K562 (cell line): ENCODE results near the gene RBM15. TPM values are rescaled to one million over a fixed set of nuclear protein-coding genes. Genes with fewer than 3 reads are reported as not detected.
A peak's percentile ranks its signal among the peaks of the same experiment; 100 is the strongest.

Experiments
- BCL6 ChIP-seq: fragments of 250-450 bp; sonication (Bioruptor Pico); IDR thresholded peaks from 2 replicates; pipeline ENCODE4 v1.4.0; 2020
- BRD4 ChIP-seq: fragments of 200-600 bp; sonication (generic); IDR thresholded peaks from 2 replicates; pipeline ENCODE4 v1.6.1; 2017; ENCODE audit warnings: inconsistent platforms
- BRD9 ChIP-seq: fragments of 450-650 bp; IDR thresholded peaks from 2 replicates; pipeline ENCODE4 v1.6.1; 2018; ENCODE audit warnings: low read depth; ENCODE audit not compliant: partially characterized antibody
- E2F3 ChIP-seq: fragments of 250-450 bp; sonication (Bioruptor Pico); IDR thresholded peaks from 2 replicates; pipeline ENCODE4 v1.4.0; 2020; ENCODE audit warnings: mild to moderate bottlenecking
- ETS2 ChIP-seq: IDR thresholded peaks from 2 replicates; pipeline ENCODE4 v1.6.1; 2016; ENCODE audit warnings: borderline replicate concordance, missing genetic modification characterization, mild to moderate bottlenecking, moderate library complexity, missing compliant biosample characterization; ENCODE audit not compliant: poor library complexity, severe bottlenecking
- HIVEP1 ChIP-seq: fragments of 250-450 bp; sonication (Bioruptor Pico); IDR thresholded peaks from 2 replicates; pipeline ENCODE4 v1.4.0; 2020; ENCODE audit warnings: mild to moderate bottlenecking
- JUNB ChIP-seq: fragments of 450-650 bp; formaldehyde crosslinking; conservative IDR thresholded peaks from 2 replicates; pipeline ENCODE4 v1.4.0; 2020; ENCODE audit warnings: mild to moderate bottlenecking
- KLF10 ChIP-seq: fragments of 250-450 bp; sonication (Bioruptor Pico); IDR thresholded peaks from 2 replicates; pipeline ENCODE4 v1.6.1; 2021; ENCODE audit warnings: matching md5 sums
- LCOR ChIP-seq: sonication (generic); formaldehyde crosslinking; IDR thresholded peaks from 2 replicates; pipeline ENCODE4 v1.8.0; 2022; ENCODE audit warnings: mild to moderate bottlenecking, missing genetic modification reagents
- NCOA1 ChIP-seq: fragments of 450-650 bp; IDR thresholded peaks from 2 replicates; pipeline ENCODE4 v1.6.1; 2016; ENCODE audit warnings: low read depth
- SP2 ChIP-seq: IDR thresholded peaks from 2 replicates; pipeline ENCODE4 v1.6.1; 2011; ENCODE audit warnings: mild to moderate bottlenecking, low read depth, low read length, moderate library complexity; ENCODE audit not compliant: poor library complexity, severe bottlenecking; ENCODE audit errors: extremely low read depth
- TAF7 ChIP-seq: fragments of 450-650 bp; IDR thresholded peaks from 2 replicates; pipeline ENCODE4 v1.6.1; 2016; ENCODE audit warnings: missing genetic modification characterization, missing compliant biosample characterization
- ZEB2 ChIP-seq: fragments of 450-650 bp; IDR thresholded peaks from 2 replicates; pipeline ENCODE4 v1.6.1; 2016
- ZNF140 ChIP-seq: fragments of 250-450 bp; sonication (Bioruptor Pico); IDR thresholded peaks from 2 replicates; pipeline ENCODE4 v1.8.0; 2021; ENCODE audit warnings: moderate library complexity, mild to moderate bottlenecking, inconsistent platforms
- polyA plus RNA-seq, 8 experiments: library from polyadenylated mRNA; depleted of rRNA in 4 of 8; stranded (reverse) in 5 of 8; unstranded in 3 of 8; fragments of >200 nt; fragmentation: Nextera tagmentation in 2 of 8; fragmentation: Illumina TruSeq in 1 of 8; extraction: Ambion mirVana in 2 of 8; extraction: Trizol in 1 of 8; gene quantifications; 2 replicates each; pipeline versions ENCODE4 v1.2.1 to v1.2.3, GENCODE V29; 2011 to 2014; ENCODE audit warnings: inconsistent platforms in 1 of 8, missing spikeins in 1 of 8
- total RNA-seq, 7 experiments: library from RNA; depleted of rRNA in 6 of 7; stranded (reverse); fragments of >200 nt in 6 of 7; fragmentation: Illumina TruSeq in 2 of 7; extraction: Trizol in 2 of 7; gene quantifications; 2 replicates each; pipeline versions ENCODE4 v1.2.1 to v1.2.3, GENCODE V29; 2011 to 2021; ENCODE audit warnings: low replicate concordance in 1 of 7
- TF ChIP-seq, protein P1 (sequence below): IDR thresholded peaks from 3 replicates; pipeline ENCODE4 v1.6.1; 2011; ENCODE audit warnings: borderline replicate concordance, mild to moderate bottlenecking; ENCODE audit not compliant: insufficient read length, insufficient read depth
- TF ChIP-seq, protein P2 (sequence below): fragments of 250-450 bp; sonication (Bioruptor Pico); IDR thresholded peaks from 2 replicates; pipeline ENCODE4 v1.9.0; 2021; ENCODE audit warnings: mild to moderate bottlenecking
- TF ChIP-seq, protein P3 (sequence below): sonication (generic); formaldehyde crosslinking; IDR thresholded peaks from 2 replicates; pipeline ENCODE4 v1.8.0; 2023; ENCODE audit warnings: mild to moderate bottlenecking, missing genetic modification reagents
- TF ChIP-seq, protein P4 (sequence below): fragments of 450-650 bp; formaldehyde crosslinking; IDR thresholded peaks from 2 replicates; pipeline ENCODE4 v1.4.0; 2022; ENCODE audit warnings: mild to moderate bottlenecking, moderate library complexity
- TF ChIP-seq, protein P5 (sequence below), 2 experiments: IDR thresholded peaks in 1 of 2; conservative IDR thresholded peaks in 1 of 2; 2 replicates each; pipeline ENCODE4 v1.6.1; 2016; ENCODE audit warnings: low read depth in 2 of 2, mild to moderate bottlenecking in 1 of 2, missing compliant biosample characterization in 1 of 2, missing genetic modification characterization in 1 of 2, moderate library complexity in 1 of 2

The RBM15 gene
- total and polyA plus RNA-seq, 9 of the 15 experiments (the other 6 are each of a cell fraction or from before 2014, with no cell fraction given) = 2.4 to 63.4 (median 28.2) TPM

DNA sequence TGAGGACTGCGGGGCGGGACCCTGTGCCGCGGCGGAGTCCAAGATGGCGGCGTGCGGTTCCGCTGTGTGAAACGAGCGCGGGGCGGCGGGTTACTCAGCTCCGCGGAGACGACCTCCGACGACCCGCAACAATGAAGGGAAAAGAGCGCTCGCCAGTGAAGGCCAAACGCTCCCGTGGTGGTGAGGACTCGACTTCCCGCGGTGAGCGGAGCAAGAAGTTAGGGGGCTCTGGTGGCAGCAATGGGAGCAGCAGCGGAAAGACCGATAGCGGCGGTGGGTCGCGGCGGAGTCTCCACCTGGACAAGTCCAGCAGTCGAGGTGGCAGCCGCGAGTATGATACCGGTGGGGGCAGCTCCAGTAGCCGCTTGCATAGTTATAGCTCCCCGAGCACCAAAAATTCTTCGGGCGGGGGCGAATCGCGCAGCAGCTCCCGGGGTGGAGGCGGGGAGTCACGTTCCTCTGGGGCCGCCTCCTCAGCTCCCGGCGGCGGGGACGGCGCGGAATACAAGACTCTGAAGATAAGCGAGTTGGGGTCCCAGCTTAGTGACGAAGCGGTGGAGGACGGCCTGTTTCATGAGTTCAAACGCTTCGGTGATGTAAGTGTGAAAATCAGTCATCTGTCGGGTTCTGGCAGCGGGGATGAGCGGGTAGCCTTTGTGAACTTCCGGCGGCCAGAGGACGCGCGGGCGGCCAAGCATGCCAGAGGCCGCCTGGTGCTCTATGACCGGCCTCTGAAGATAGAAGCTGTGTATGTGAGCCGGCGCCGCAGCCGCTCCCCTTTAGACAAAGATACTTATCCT is 430 bp downstream of the RBM15 start (continued):
- TF ChIP-seq, protein P1, sequence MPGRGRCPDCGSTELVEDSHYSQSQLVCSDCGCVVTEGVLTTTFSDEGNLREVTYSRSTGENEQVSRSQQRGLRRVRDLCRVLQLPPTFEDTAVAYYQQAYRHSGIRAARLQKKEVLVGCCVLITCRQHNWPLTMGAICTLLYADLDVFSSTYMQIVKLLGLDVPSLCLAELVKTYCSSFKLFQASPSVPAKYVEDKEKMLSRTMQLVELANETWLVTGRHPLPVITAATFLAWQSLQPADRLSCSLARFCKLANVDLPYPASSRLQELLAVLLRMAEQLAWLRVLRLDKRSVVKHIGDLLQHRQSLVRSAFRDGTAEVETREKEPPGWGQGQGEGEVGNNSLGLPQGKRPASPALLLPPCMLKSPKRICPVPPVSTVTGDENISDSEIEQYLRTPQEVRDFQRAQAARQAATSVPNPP = no peak
- TF ChIP-seq, protein P2, sequence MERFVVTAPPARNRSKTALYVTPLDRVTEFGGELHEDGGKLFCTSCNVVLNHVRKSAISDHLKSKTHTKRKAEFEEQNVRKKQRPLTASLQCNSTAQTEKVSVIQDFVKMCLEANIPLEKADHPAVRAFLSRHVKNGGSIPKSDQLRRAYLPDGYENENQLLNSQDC (CRISPR knock-in tag) = no peak
- TF ChIP-seq TAF7 (peak; percentile 99), SP2 (no peak), E2F3 (CRISPR knock-in tag) (no peak; the same call in 1 of the 2 replicates), HIVEP1 (CRISPR knock-in tag) (no peak), ETS2 (tag) (no peak), ZEB2 (no peak), JUNB (CRISPR knock-in tag) (no peak), NCOA1 (peak; percentile 50; the same call in 1 of the 2 replicates), LCOR (CRISPR knock-in tag) (peak; percentile 3; the same call in 1 of the 2 replicates), BRD4 (peak; percentile 99), ZNF140 (CRISPR knock-in tag) (no peak), KLF10 (CRISPR knock-in tag) (no peak), BCL6 (CRISPR knock-in tag) (no peak), BRD9 (peak; percentile 82)
- TF ChIP-seq, protein P3, sequence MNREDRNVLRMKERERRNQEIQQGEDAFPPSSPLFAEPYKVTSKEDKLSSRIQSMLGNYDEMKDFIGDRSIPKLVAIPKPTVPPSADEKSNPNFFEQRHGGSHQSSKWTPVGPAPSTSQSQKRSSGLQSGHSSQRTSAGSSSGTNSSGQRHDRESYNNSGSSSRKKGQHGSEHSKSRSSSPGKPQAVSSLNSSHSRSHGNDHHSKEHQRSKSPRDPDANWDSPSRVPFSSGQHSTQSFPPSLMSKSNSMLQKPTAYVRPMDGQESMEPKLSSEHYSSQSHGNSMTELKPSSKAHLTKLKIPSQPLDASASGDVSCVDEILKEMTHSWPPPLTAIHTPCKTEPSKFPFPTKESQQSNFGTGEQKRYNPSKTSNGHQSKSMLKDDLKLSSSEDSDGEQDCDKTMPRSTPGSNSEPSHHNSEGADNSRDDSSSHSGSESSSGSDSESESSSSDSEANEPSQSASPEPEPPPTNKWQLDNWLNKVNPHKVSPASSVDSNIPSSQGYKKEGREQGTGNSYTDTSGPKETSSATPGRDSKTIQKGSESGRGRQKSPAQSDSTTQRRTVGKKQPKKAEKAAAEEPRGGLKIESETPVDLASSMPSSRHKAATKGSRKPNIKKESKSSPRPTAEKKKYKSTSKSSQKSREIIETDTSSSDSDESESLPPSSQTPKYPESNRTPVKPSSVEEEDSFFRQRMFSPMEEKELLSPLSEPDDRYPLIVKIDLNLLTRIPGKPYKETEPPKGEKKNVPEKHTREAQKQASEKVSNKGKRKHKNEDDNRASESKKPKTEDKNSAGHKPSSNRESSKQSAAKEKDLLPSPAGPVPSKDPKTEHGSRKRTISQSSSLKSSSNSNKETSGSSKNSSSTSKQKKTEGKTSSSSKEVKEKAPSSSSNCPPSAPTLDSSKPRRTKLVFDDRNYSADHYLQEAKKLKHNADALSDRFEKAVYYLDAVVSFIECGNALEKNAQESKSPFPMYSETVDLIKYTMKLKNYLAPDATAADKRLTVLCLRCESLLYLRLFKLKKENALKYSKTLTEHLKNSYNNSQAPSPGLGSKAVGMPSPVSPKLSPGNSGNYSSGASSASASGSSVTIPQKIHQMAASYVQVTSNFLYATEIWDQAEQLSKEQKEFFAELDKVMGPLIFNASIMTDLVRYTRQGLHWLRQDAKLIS (CRISPR knock-in tag) = no peak; the same call in 1 of the 2 replicates
- TF ChIP-seq, protein P4, sequence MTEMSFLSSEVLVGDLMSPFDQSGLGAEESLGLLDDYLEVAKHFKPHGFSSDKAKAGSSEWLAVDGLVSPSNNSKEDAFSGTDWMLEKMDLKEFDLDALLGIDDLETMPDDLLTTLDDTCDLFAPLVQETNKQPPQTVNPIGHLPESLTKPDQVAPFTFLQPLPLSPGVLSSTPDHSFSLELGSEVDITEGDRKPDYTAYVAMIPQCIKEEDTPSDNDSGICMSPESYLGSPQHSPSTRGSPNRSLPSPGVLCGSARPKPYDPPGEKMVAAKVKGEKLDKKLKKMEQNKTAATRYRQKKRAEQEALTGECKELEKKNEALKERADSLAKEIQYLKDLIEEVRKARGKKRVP (CRISPR knock-in tag) = no peak
- TF ChIP-seq, protein P5, sequence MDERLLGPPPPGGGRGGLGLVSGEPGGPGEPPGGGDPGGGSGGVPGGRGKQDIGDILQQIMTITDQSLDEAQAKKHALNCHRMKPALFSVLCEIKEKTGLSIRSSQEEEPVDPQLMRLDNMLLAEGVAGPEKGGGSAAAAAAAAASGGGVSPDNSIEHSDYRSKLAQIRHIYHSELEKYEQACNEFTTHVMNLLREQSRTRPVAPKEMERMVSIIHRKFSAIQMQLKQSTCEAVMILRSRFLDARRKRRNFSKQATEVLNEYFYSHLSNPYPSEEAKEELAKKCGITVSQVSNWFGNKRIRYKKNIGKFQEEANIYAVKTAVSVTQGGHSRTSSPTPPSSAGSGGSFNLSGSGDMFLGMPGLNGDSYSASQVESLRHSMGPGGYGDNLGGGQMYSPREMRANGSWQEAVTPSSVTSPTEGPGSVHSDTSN (CRISPR knock-in tag; IDR thresholded peaks at IDR 0.05; ENCODE audit: low read depth) = no peak
- TF ChIP-seq, protein P5 (tag; conservative IDR thresholded peaks at IDR 0.05; ENCODE audit: low read depth) = no peak
